ENCODE results near the gene FLT3LG.
A peak's percentile ranks its signal among the peaks of the same experiment; 100 is the strongest.

Gene FLT3LG

DNA sequence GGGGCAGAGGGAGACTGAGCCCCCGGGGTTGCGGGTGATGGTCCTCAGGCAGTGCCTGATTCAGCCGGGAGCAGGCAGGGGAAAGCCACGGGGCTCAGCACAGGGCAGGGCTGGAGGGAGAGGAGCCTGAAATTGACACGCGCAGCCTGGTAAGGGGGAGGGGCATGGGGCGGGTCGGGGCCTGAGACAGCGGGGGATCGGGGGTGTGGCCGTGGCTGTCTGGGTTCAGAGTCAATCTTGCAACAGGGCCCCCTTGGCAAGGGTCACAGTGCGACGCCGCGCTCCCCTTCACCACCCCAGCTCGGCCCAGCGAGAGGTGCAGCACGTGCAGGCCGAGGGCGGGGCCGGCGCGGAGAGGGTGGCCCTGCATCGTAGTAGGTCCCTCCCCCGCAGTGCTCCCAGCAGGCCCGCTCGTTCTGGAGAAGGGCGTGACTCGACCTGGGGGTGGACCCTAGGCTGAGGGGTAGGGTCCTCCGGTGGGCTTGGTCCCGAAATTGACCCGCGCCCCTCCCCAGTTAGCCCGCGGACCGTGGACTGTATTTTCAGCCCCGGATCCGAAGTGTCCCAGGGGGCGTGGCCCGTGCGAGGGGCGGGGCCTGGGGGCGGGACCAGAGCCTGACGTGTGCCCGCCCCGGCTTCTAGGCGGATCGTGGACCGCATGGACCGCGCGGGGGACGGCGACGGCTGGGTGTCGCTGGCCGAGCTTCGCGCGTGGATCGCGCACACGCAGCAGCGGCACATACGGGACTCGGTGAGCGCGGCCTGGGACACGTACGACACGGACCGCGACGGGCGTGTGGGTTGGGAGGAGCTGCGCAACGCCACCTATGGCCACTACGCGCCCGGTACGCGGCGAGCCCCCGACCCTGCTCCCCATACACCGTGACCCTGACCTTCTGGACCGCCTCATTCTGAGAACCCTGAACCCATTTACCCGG, 59.8 kb downstream of the FLT3LG start:
- Histone ChIP-seq H3K36me3 (ENCODE audit: control insufficient read depth, insufficient read depth, low read length) (peaks cover 8% of the 10 kb centered on the region; the same call in 1 of the 2 replicates), H3K27ac (ENCODE audit: low read depth, low read length) (no peak overlapping the region), H3K9me3 (ENCODE audit: control insufficient read depth, insufficient read depth, low read depth, low read length) (no peaks in the 10 kb centered on the region), H3K9ac (ENCODE audit: low read length) (peak overlapping the region; percentile 18), H3K4me3 (ENCODE audit: low read depth, low read length) (peak overlapping the region; percentile 85), H3K4me1 (ENCODE audit: control insufficient read depth, insufficient read depth, low read length) (peaks cover 14% of the 10 kb centered on the region; the same call in 1 of the 2 replicates), H3K27me3 (ENCODE audit: control insufficient read depth, insufficient read depth, low read length) (peaks cover 7% of the 10 kb centered on the region; the same call in 1 of the 2 replicates)

DNA sequence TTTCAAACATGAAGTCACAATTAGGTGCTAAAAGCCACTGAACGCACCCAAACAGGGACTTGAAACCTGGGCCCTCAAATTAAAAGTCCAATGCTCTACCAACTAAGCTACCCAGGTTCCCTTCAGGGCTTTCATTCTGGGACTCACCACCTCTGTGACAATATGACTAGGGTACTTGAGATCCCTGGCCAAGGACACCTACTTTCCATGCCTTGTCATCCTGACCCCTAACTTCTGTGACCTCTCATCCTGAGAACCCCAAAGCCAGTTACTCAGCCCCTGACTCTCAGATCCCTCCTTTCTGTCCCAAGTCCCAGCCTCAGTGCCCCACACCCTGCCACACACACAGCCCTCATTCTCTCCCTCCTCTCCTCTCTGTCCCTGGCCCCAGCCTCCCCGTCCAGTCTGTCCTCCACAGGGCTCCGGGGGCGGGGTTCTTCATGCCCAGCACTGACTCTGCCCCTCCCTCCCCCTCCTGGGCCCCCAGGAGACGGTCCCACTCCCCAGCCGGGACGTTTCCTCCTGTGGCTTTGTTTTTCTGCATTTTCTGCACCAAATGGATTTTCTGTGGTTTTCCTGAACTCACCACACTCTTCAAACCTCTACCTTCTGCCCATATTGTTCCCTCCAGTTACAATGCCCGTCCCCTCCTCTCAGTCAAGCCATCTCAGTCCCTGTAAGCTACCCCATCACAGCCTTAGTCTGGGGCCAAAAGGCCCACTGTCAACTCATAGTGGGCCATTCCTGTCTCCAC, 60.8 kb downstream of the FLT3LG start:
- Histone ChIP-seq H3K4me3 (ENCODE audit: low read depth, low read length) (peak overlapping the region; percentile 85), H3K9ac (ENCODE audit: low read length) (no peak overlapping the region), H3K27me3 (ENCODE audit: control insufficient read depth, insufficient read depth, low read length) (peaks cover 7% of the 10 kb centered on the region; the same call in 1 of the 2 replicates), H3K27ac (ENCODE audit: low read depth, low read length) (no peak overlapping the region), H3K4me1 (ENCODE audit: control insufficient read depth, insufficient read depth, low read length) (peaks cover 14% of the 10 kb centered on the region; the same call in 1 of the 2 replicates), H3K36me3 (ENCODE audit: control insufficient read depth, insufficient read depth, low read length) (peaks cover 8% of the 10 kb centered on the region; the same call in 1 of the 2 replicates), H3K9me3 (ENCODE audit: control insufficient read depth, insufficient read depth, low read depth, low read length) (no peaks in the 10 kb centered on the region)

Measured in HUES6 (cell line).